Neuronal stem cell (in vitro differentiated cells): Measurements from ENCODE around the gene MTX1.
"Not testable (repeated sequence)": the region's sequence is repeated elsewhere in the genome, so short reads cannot be mapped to it uniquely, and the experiment has no call there.

Experiments used
- DNase-seq: peaks from one replicate; pipeline ENCODE4 v3.0.0-alpha.2; 2013; ENCODE audit warnings: low spot score
- H2AFZ ChIP-seq: one replicate; pipeline ENCODE4 v1.6.1; 2013; ENCODE audit warnings: mild to moderate bottlenecking, low read length, inconsistent platforms
- H2AK5ac ChIP-seq: 2 replicates; pipeline ENCODE4 v1.6.1; 2013; ENCODE audit warnings: low read depth, mild to moderate bottlenecking, inconsistent platforms, low read length, moderate library complexity, mixed read lengths
- H2BK120ac ChIP-seq: 2 replicates; pipeline ENCODE4 v1.6.1; 2013; ENCODE audit warnings: low read depth, mild to moderate bottlenecking, inconsistent platforms, low read length, moderate library complexity, mixed read lengths
- H2BK12ac ChIP-seq: one replicate; pipeline ENCODE4 v1.6.1; 2013; ENCODE audit warnings: low read length, inconsistent platforms
- H2BK15ac ChIP-seq: 2 replicates; pipeline ENCODE4 v1.6.1; 2013; ENCODE audit warnings: mild to moderate bottlenecking, low read length, inconsistent platforms, mixed read lengths
- H2BK5ac ChIP-seq: one replicate; pipeline ENCODE4 v1.6.1; 2013; ENCODE audit warnings: inconsistent platforms, mild to moderate bottlenecking, low read length, moderate library complexity
- H3K14ac ChIP-seq: one replicate; pipeline ENCODE4 v1.6.1; 2013; ENCODE audit warnings: low read length, inconsistent platforms
- H3K18ac ChIP-seq: 2 replicates; pipeline ENCODE4 v1.6.1; 2013; ENCODE audit warnings: low read length, inconsistent platforms
- H3K23ac ChIP-seq: 2 replicates; pipeline ENCODE4 v1.6.1; 2013; ENCODE audit warnings: low read depth, mild to moderate bottlenecking, mixed read lengths, low read length, inconsistent platforms; ENCODE audit not compliant: poor library complexity
- H3K27ac ChIP-seq: replicated peaks from 3 replicates; pipeline ENCODE4 v1.5.1; 2013; ENCODE audit warnings: low read length, inconsistent platforms
- H3K27me3 ChIP-seq, 3 experiments: 2 replicates each; pipeline ENCODE4 v1.6.1; 2013; ENCODE audit warnings: low read length in 3 of 3, mild to moderate bottlenecking in 2 of 3, inconsistent platforms in 1 of 3, low read depth in 1 of 3, mixed read lengths in 1 of 3, moderate library complexity in 1 of 3; ENCODE audit not compliant: control insufficient read depth in 3 of 3, insufficient read depth in 3 of 3
- H3K36me3 ChIP-seq, 2 donors: replicated peaks in 1 of 2; 2 replicates each; pipeline ENCODE4 v1.6.1; 2013; ENCODE audit warnings: low read length in 2 of 2; ENCODE audit not compliant: control insufficient read depth in 2 of 2, insufficient read depth in 2 of 2
- H3K4ac ChIP-seq: 2 replicates; pipeline ENCODE4 v1.6.1; 2013; ENCODE audit warnings: inconsistent platforms, mild to moderate bottlenecking, low read length, moderate library complexity
- H3K4me1 ChIP-seq, 2 donors: 1 replicate in 1 of 2; 2 replicates in 1 of 2; pipeline ENCODE4 v1.6.1; 2013; ENCODE audit warnings: low read length in 2 of 2, low read depth in 1 of 2; ENCODE audit not compliant: control insufficient read depth in 2 of 2, insufficient read depth in 1 of 2
- H3K4me2 ChIP-seq: one replicate; pipeline ENCODE4 v1.6.1; 2013; ENCODE audit warnings: mild to moderate bottlenecking, low read length, inconsistent platforms; ENCODE audit not compliant: insufficient read depth, poor library complexity, severe bottlenecking
- H3K4me3 ChIP-seq, 2 donors: 2 replicates each; pipeline ENCODE4 v1.5.1; 2013; ENCODE audit warnings: low read length in 2 of 2, mild to moderate bottlenecking in 2 of 2, inconsistent platforms in 1 of 2, moderate library complexity in 1 of 2
- H3K79me1 ChIP-seq: one replicate; pipeline ENCODE4 v1.6.1; 2013; ENCODE audit warnings: low read depth, mild to moderate bottlenecking, inconsistent platforms, low read length, moderate library complexity
- H3K9ac ChIP-seq: one replicate; pipeline ENCODE4 v1.6.1; 2013; ENCODE audit warnings: mild to moderate bottlenecking, low read depth, low read length, inconsistent platforms; ENCODE audit not compliant: poor library complexity
- H3K9me3 ChIP-seq, 2 donors: replicated peaks in 1 of 2; 2 replicates each; pipeline versions ENCODE3 to v1.6.1; 2013; ENCODE audit warnings: low read length in 2 of 2, mild to moderate bottlenecking in 2 of 2, inconsistent platforms in 1 of 2, low read depth in 1 of 2, mixed read lengths in 1 of 2, moderate library complexity in 1 of 2; ENCODE audit not compliant: control insufficient read depth in 2 of 2, insufficient read depth in 1 of 2
- H4K8ac ChIP-seq: one replicate; pipeline ENCODE4 v1.6.1; 2013; ENCODE audit warnings: low read depth, mild to moderate bottlenecking, inconsistent platforms, low read length, moderate library complexity
- H4K91ac ChIP-seq: one replicate; pipeline ENCODE4 v1.6.1; 2013; ENCODE audit warnings: low read length, low read depth, mild to moderate bottlenecking, inconsistent platforms; ENCODE audit not compliant: poor library complexity
- WGBS, 2 donors: extraction: QIAGEN DNeasy Blood & Tissue Kit; methylation state at CpG; one replicate each; pipeline ENCODE4 v1.1.7; 2013; ENCODE audit warnings: missing lambda C conversion rate in 2 of 2, mixed read lengths in 1 of 2; ENCODE audit not compliant: insufficient read length in 2 of 2, insufficient replicate concordance in 1 of 2; ENCODE audit errors: extremely low coverage in 2 of 2; 5-methylcytosine and 5-hydroxymethylcytosine counted together

Gene MTX1

GRCh38 chr1:155218854-155219591, 10.5 kb downstream of the MTX1 start:
- no peak overlapping the region for H2BK5ac ChIP-seq
- H2AK5ac ChIP-seq: no peak overlapping the region
- WGBS, 2 donors: no CpG with 5 or more reads among the region's 7 CpGs
- H2AFZ ChIP-seq: peak overlapping the region; percentile 46
- DNase-seq: no peak
- H2BK12ac ChIP-seq: no peak overlapping the region
- H3K4me3 ChIP-seq: no peak overlapping the region
- no peak overlapping the region for H3K4ac ChIP-seq
- H3K27me3 ChIP-seq: no peaks in the 10 kb centered on the region
- peak overlapping the region; percentile 21 for H3K4me2 ChIP-seq
- H3K23ac ChIP-seq: no peak overlapping the region
- no peak overlapping the region for H3K9ac ChIP-seq
- H3K14ac ChIP-seq: no peak overlapping the region
- peaks cover 4 to 46% of the 10 kb centered on the region in 2 donors for H3K36me3 ChIP-seq
- H3K79me1 ChIP-seq: no peaks in the 10 kb centered on the region
- H3K27ac ChIP-seq: no peak overlapping the region
- no peaks in the 10 kb centered on the region for H3K9me3 ChIP-seq
- H4K8ac ChIP-seq: no peak overlapping the region
- peaks cover 0 to 1% of the 10 kb centered on the region in 2 donors for H3K4me1 ChIP-seq
- H2BK120ac ChIP-seq: no peak overlapping the region
- H4K91ac ChIP-seq: no peak overlapping the region
- no peak overlapping the region for H2BK15ac ChIP-seq
- H3K18ac ChIP-seq: no peak overlapping the region

- Histone ChIP-seq H3K4me2 (no peak overlapping the region), H4K8ac (no peak overlapping the region), H2AFZ (peak overlapping the region; percentile 46), H2BK12ac (no peak overlapping the region), H3K27ac (no peak overlapping the region), H2AK5ac (no peak overlapping the region), H2BK15ac (no peak overlapping the region), H4K91ac (no peak overlapping the region), H3K14ac (no peak overlapping the region), H3K9ac (no peak overlapping the region), H3K4me1 (peaks cover 0 to 1% of the 10 kb centered on the region in 2 donors), H3K79me1 (no peaks in the 10 kb centered on the region), H3K27me3 (no peaks in the 10 kb centered on the region), H3K18ac (no peak overlapping the region), H3K4me3 (no peak overlapping the region), H2BK5ac (no peak overlapping the region), H3K23ac (no peak overlapping the region), H3K36me3 (peaks cover 5 to 51% of the 10 kb centered on the region in 2 donors), H3K9me3 (no peaks in the 10 kb centered on the region), H2BK120ac (no peak overlapping the region), H3K4ac (no peak overlapping the region)
- no peak for DNase-seq
- WGBS, 2 donors: no CpG with 5 or more reads among the region's 1 CpG
These were observed 11.1 kb downstream of the MTX1 start for GRCh38 chr1:155219592-155220031.

- not testable (repeated sequence) for H4K91ac ChIP-seq, H3K18ac ChIP-seq, H3K14ac ChIP-seq, H3K4me1 ChIP-seq, H3K23ac ChIP-seq, H2AFZ ChIP-seq, H3K4me2 ChIP-seq, H3K27me3 ChIP-seq, H3K9me3 ChIP-seq, H3K79me1 ChIP-seq, H3K4ac ChIP-seq, H2AK5ac ChIP-seq, H3K9ac ChIP-seq, H2BK120ac ChIP-seq, H3K4me3 ChIP-seq, H2BK12ac ChIP-seq, H2BK15ac ChIP-seq, H2BK5ac ChIP-seq, DNase-seq, H4K8ac ChIP-seq, H3K27ac ChIP-seq
- WGBS, 2 donors: no CpG with 5 or more reads among the region's 10 CpGs
- peaks cover 5 to 55% of the 10 kb centered on the region in 2 donors for H3K36me3 ChIP-seq
These were observed 11.9 kb downstream of the MTX1 start for GRCh38 chr1:155220211-155220965.

- WGBS, 2 donors: no CpG with 5 or more reads among the region's 7 CpGs
- Histone ChIP-seq H3K4me2 (no peak overlapping the region), H3K4ac (no peak overlapping the region)
These were observed 14.6 kb downstream of the MTX1 start for GRCh38 chr1:155223047-155223446.

More at GRCh38 chr1:155223047-155223446, 14.6 kb downstream of the MTX1 start:
- H3K18ac ChIP-seq: no peak overlapping the region
- no peak overlapping the region for H3K9ac ChIP-seq
- no peak overlapping the region for H3K14ac ChIP-seq
- peaks cover 3 to 39% of the 10 kb centered on the region in 2 donors for H3K36me3 ChIP-seq
- H3K9me3 ChIP-seq: no peaks in the 10 kb centered on the region
- H3K4me3 ChIP-seq: no peak overlapping the region
- DNase-seq: no peak
- no peak overlapping the region for H4K8ac ChIP-seq
- H3K23ac ChIP-seq: no peak overlapping the region
- no peak overlapping the region for H2BK120ac ChIP-seq
- no peaks in the 10 kb centered on the region for H3K27me3 ChIP-seq
- peaks cover 11 to 12% of the 10 kb centered on the region in 2 donors for H3K4me1 ChIP-seq
- H2AK5ac ChIP-seq: no peak overlapping the region
- no peak overlapping the region for H3K27ac ChIP-seq
- no peak overlapping the region for H2BK15ac ChIP-seq
- H4K91ac ChIP-seq: no peak overlapping the region
- no peak overlapping the region for H2BK5ac ChIP-seq
- no peak overlapping the region for H2BK12ac ChIP-seq
- H3K79me1 ChIP-seq: peaks cover 3% of the 10 kb centered on the region
- no peak overlapping the region for H2AFZ ChIP-seq
